T1000 (cell line): ENCODE results near the gene PPBP.

Experiments
- DNase-seq: peaks from one replicate; lab custom pipeline; 2025; ENCODE audit warnings: mixed read lengths; lab: John Stamatoyannopoulos, UW

PPBP gene

GRCh38 chr4:73988061-73988460 lies at the start of gene PPBP:
Gene PPBP, minus strand, starts transcription at chr4:73988190. Its CDS starts 87 bp downstream, at chr4:73988103.
- no peak for DNase-seq

GRCh38 chr4:74037076-74037955 lies 49.3 kb upstream of the PPBP start:
- no peak for DNase-seq

- no peak for DNase-seq
These were observed 45.7 kb upstream of the PPBP start for GRCh38 chr4:74033739-74034138.

- no peak for DNase-seq
These were observed 44.1 kb upstream of the PPBP start for GRCh38 chr4:74032064-74032463.

GRCh38 chr4:74031576-74031975 lies 43.6 kb upstream of the PPBP start:
- DNase-seq = no peak

GRCh38 chr4:74030285-74030684 lies 42.3 kb upstream of the PPBP start:
- no peak for DNase-seq

- DNase-seq = no peak
These were observed 40.5 kb upstream of the PPBP start for GRCh38 chr4:74028504-74028903.

- no peak for DNase-seq
These were observed 35.7 kb upstream of the PPBP start for GRCh38 chr4:74023709-74024108.

- DNase-seq = no peak
These were observed 33.6 kb upstream of the PPBP start for GRCh38 chr4:74021601-74022000.

- no peak for DNase-seq
These were observed 30.8 kb upstream of the PPBP start for GRCh38 chr4:74018771-74019170.

GRCh38 chr4:74018116-74018515 lies 30.1 kb upstream of the PPBP start:
- DNase-seq = no peak

- DNase-seq = no peak
These were observed 28.1 kb upstream of the PPBP start for GRCh38 chr4:74016068-74016467.

- no peak for DNase-seq
These were observed 27.3 kb upstream of the PPBP start for GRCh38 chr4:74015126-74015780.

GRCh38 chr4:74014332-74014731 lies 26.3 kb upstream of the PPBP start:
- no peak for DNase-seq

GRCh38 chr4:74013264-74013663 lies 25.3 kb upstream of the PPBP start:
- DNase-seq = no peak

GRCh38 chr4:74012130-74012529 lies 24.1 kb upstream of the PPBP start:
- DNase-seq = no peak

GRCh38 chr4:74009307-74009706 lies 21.3 kb upstream of the PPBP start:
- no peak for DNase-seq

- no peak for DNase-seq
These were observed 18.1 kb upstream of the PPBP start for GRCh38 chr4:74006009-74006476.

- DNase-seq = no peak
These were observed 17.5 kb upstream of the PPBP start for GRCh38 chr4:74005528-74005927.

GRCh38 chr4:74004668-74005067 lies 16.7 kb upstream of the PPBP start:
- no peak for DNase-seq

GRCh38 chr4:74000301-74000700 lies 12.3 kb upstream of the PPBP start:
- DNase-seq = no peak

GRCh38 chr4:73998040-73999011 lies 10.3 kb upstream of the PPBP start, which contains the start of gene CXCL5:
Gene CXCL5, minus strand, starts transcription at chr4:73998677. Its CDS starts 96 bp downstream, at chr4:73998581.
- no peak for DNase-seq
